T1000 (cell line): ENCODE data around the gene CHN2.

Experiments used
- DNase-seq: peaks from one replicate; lab custom pipeline; 2025; ENCODE audit warnings: mixed read lengths; lab: John Stamatoyannopoulos, UW

The CHN2 gene

DNA sequence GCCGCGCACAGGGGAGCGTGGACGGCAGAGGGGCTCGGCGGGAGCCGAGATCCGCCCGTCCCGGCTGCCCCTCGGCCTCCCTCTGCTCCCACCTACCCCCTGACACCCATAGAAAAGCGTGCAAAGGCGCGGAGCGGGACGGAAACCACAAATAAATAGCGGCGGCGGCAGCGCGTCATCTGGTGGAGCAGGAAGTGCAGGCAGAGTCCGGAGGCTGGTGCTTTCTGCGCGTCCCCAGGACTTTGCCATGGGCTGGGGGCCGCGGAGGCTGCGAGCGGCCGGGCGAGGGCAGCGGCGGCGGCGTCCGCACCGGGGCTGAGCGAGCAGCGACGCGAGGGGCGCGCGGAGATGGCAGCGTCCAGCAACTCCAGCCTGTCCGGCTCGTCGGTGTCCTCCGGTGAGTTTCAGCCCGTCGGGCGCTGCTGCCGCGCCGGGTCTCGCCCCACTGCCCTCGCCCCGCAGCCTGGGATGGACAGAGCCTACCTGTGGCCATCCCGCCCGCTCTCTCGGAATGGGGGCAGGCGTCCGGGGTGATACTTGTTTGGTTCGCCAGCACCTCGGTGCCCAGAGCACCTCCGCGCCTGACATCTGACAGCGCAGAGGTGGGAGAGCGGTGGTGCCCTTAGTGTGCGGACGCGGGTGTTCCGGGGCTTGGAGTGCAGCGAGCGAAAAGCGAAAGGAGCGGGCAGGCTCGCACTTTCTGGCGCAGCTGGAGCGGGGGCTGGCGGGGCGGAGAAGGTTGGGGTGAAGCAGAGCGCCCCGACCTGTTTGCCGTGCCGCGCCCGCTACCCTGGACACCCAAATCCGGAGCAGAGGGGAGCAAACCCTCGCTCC is at the start of gene CHN2:
Gene CHN2, plus strand, starts transcription at position 182 of the 834 bp plus-strand sequence.
- DNase-seq: peak; percentile 18

DNA sequence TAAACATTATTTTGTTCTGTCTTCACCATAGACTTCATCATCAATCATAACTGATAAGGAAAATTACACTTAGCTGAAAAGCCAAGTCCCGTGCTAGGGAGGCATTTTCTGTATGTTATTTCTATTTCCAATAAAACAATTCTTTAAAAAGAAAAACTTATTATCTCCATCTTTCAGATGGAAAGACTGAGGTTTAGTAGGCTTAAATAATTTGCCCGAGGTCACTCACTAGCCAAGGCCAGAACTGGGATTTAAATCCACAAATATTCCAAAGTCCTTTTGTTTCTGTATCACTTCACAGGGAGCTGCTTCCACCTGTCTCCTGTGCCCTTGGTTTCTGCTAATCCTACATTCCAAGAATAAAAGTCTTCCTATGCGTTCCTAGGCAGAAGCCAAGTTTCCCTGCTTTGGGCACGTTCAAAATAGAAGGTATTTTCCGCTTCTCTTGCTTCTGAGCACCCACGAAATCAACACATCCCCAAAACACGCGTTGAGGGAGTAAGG is 49.0 kb upstream of the CHN2 start:
- no peak for DNase-seq

DNA sequence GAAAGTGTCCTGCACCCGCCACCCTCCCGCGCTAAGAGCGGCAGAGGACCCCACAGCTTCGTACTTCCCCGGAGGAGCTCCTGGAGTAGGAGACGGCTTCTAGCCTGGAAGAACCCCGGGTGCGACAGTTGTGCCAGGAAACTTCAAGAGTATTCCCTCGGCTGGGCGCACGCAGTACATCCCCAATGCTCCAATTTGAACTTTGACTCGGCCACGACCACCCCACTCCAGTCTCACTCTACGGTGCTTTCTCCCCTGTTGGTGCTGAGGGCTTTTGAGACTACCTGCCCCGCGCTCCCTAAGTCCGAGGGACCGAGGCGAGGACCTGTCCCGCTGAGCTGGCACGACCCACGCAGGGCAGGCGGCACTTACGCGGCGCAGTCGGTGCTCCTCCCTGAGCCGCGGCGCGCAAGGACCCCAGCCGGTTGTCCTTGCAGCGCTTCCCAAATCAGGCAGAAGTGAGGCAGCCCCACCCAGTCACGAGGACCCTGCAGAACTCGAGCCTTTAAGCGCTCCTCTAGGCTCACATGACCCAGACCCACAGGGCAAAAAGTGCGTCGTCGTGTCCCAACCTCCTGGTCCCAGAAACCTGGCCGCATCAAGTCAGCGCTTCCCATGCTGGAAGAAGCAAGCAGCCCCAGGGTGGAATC is 48.4 kb upstream of the CHN2 start, which contains the start of gene CPVL:
Gene CPVL, minus strand, starts transcription at position 481 of the 650 bp plus-strand sequence. CDS start 25,476 bp downstream, outside the sequence.
- no peak for DNase-seq

DNA sequence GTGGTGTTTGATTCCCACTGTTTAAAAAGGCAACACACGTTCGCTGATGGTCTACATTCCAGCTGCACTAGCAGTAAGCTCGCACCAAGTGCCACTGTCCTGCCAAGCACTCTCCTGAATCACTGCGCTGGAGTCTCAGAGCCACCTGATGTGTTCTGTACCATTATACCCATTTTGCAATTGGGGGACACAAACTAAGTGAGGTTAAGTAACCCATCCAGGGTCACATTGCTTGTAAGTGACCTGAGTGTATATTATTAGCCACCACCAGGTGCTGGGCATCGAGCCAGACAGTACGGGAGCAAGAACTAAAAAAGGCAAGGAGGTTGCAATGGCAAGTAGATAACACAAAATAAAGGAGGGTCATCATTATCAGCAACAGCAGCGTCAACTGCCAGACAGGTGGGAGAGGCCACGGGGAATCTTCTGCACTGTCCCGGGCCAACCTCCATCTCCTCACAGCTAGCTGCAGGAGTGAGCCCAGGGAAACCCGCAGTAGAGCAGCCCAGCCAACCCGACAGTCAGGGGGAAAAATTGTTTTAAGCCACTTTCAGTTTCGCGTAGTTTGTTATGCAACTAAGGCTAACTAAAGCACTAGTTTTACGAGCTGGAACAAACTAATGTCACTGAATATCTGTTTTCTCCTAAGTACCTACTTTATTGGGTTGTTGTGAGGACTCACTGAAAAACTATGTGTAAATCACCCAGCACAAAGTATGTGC is 47.5 kb upstream of the CHN2 start:
- no peak for DNase-seq

DNA sequence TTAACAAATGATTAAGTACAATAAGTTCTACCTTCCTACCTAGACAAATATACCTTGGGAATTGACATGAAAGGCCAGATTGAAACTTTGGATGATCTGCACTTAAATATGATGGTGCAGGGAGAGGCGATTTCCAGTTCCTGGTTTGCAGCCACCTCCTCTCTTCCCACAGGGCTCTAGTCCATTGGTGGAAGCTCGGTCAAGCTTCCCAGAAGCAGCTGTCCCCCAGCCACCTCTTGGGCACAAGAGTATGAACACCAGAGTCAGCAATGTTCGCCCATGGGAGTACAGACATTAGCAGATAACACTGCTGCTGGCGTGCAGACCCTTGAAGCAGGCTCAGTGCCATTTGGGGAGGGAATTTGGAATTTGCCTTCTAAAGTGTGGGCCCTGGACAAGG is 46.8 kb upstream of the CHN2 start:
- DNase-seq: no peak

DNA sequence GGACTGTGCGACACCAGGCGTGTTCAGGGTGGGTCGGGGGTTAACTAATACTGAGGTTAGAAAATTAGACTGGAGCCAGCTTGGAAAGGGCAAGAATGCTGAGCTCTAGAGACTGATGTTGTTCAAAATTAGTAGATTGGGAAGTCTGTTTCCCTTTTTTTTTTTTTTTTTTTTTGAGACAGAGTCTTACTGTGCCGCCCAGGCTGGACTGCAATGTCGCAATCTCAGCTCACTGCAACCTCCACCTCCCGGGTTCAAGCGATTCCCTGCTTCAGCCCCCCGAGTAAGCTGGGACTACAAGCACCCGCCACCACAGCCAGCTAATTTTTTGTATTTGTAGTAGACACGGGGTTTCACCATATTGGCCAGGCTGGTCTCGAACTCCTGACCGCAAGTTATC is 45.5 kb upstream of the CHN2 start:
- DNase-seq: no peak

DNA sequence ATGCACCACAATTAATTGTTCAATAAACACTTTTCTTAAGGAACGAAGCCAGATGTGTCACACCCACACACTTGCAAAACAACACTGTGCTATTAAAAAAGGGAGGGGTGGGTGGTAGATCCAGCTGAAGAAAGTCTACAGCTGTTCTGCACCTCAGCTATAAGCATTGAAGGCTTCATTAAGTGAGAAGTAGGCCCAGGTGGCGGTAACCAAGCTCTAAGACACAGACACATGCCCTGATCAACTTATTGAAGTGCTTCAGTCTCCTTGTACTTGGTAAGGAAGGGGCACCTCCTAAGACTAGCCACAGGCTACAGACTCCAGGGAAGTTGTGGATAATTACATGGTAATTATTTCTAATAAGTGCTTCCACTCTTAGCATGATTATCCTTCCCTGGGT is 43.7 kb upstream of the CHN2 start:
- no peak for DNase-seq

DNA sequence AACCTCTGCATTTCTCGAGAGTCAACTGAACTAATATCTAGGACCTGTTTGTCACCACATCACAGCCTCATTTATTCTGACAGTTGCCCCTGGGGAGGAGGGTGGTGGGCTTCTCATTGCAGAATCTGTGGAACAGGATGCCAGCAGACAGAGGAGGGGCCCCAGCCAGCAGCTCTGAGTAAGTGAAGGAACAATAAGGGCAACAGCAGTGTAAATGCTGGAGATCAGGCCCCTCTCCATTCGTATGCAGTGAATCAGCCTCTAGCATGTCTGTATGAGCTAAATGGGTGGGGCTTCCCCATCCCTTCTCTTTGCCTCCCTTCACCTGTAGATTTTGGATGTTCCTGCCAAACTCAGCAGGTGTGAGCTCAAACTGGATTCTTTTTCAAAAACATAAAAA is 40.5 kb upstream of the CHN2 start:
- no peak for DNase-seq

DNA sequence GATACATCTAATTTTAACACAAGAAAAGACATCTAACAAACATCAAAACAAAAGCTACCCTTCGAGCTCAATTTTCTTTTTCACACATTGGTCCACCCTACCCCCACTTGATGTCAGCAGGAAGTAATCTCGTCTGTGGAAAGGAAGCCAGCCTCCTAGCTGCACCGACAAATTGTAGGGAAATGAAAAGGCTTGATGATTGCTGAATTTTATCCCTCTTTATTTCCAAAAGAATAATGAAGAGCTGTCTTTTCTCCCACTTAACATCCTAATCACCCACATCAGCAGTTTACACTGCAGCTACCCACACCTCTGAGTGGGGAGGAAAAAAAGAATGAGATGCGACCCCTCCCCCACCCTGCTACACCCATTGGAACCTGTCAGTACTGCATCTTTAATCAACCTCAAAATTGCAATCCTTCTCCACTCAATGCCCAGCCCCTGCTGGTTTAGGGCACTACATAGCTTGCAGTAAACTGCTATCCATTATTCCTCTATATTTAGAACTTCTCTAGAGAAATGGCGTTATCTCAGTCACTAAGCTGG is 37.6 kb upstream of the CHN2 start:
- DNase-seq: no peak

DNA sequence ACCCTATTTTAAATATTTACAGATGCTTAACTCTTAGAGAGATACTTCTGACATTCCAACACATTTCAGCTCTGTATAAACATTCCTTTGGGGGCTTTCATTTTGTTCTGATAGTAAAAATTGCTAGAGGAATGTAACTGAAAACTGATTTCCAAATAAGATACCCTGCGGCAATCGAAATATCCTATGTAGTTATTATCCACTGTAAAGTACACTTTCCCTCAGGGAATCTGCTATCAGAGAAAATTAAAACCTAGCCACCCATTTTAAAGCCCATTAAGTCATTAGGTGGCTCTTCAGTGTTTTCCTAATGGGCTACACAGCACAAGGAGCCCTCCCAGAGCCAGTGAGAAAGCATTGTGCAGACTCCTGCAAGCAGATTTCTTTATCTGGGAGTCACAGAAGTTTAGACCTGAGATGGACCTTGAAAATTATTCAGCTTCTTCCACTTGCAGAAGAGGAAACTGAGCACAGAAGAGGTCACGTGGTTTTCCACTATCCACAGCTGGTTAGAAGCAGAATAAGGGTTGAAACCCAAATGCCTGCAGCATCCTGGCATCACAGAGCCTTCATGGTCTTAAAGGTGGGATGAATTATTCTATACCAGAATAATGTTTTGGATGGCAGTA is 35.7 kb upstream of the CHN2 start:
- no peak for DNase-seq

DNA sequence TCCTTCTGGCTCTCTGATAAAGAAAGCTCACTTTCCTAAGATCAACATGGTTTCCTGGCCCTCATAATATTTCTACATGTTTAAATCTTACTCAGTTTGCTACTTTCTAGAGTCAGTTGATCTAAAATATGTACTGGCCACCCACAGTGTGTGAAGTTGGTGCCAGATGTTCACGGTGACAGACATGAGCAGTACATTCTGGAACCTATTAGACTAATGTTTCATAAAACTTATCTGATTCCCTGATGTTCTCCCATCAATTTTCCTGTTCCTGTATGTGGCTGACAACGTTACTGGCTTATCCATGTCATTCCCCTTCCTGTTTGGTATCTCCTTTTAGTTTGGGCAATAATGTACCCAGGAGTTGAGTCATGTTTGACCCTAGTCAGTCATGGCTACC is 34.5 kb upstream of the CHN2 start:
- no peak for DNase-seq

DNA sequence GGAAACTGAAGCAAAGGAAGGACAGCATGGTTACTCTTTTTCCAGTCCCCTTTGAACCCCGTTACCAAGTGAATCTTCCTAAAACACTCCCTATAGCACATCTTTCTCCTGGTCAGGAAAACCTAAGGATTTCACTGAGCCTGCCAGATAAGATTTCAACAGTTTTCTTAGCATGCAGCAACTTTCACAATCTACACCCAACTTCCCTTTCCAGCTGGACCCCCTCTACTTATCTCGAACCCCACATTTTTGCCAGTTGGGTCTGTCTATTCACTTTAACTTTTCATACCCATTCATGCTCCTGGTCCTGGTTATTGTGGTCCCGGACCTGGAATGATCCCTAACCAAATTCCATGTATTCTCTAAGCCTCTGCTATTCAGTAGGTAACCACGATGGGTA is 33.3 kb upstream of the CHN2 start:
- DNase-seq: no peak

DNA sequence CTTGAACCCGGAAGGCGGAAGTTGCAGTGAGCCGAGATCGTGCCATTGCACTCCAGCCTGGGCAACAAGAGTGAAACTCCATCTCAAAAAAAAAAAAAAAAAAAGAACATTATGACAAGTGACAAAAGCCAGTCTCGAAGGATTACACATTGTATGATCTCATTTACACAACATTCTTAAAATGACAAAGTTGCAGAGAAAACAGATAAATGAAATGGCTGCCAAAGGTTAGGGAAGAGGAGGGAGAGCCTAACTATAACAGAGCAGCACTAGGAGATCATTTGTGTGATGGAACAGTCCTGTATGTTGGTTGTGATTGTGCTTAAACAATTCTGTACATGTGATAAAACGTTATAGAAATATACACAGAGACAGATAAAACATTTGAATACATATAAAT is 32.0 kb upstream of the CHN2 start:
- no peak for DNase-seq

DNA sequence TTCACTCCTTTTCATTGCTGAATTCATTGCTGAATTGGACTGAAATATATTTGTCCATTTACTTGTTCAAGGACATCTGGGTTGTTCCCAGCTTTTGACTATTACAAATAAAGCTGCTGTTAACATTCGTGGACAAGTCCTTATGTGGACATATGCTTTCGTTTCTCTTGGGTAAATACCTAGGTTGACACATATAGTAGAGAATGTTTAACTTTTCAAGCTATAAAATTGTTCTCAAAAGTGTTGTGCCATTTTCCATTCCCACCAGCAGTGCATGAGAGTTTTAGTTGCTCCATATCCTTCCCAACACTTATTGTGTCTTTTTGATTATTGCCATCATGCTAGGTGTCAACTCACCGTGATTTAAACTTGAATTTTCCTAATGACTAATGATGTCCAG is 30.7 kb upstream of the CHN2 start:
- DNase-seq: no peak

DNA sequence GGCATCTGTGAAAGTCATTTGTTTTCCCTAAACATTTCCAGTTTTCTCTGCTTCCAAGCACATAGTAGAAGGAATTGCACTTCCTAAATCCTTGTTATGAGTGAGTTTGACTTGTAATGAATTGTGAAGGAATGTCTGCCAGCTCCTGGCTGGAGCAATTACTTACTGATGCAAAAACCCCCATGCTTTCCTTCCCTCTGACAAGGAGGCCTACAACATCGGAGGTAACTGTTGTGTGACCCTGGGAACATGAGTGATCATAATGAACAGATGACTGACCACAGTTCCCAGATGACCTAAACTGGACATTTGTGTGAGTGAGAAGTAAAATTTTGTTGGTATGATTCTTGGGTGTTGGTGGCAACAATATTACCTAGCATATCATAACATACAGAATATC is 26.9 kb upstream of the CHN2 start:
- DNase-seq: no peak

DNA sequence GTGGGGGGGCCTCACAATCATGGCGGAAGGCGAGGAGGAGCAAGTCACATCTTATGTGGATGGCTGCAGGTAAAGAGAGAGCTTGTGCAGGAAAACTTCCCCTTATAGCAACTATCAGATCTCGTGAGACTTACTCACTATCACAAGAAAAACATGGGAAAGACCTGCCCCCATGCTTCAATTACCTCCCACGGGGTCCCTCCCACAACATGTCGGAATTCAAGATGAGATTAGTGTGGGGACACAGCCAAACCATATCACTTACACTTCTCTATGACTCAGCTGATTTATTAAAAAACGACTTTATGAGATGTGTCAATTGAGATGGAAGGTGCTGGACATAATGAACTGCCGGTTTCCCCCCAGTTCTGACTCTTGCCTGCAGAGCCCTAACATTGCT is 23.8 kb upstream of the CHN2 start:
- DNase-seq: no peak

DNA sequence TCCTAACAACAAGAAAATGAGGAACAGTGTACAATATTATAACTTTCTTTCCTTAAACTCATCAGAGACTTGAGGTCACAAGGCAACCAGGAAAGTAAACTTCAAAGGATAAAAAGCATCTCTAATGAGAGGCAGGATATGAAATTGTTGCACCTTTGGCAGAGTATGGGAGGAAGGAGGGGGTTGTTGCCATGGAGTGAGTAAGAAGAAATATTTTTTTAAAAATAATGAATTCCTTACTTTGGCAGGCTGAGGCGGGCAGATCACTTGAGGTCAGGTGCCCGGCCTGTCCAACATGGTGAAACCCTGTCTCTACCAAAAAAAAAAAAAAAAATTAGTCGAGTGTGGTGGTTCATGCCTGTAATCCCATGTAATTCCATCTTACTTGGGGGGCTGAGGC is 21.1 kb upstream of the CHN2 start:
- no peak for DNase-seq

DNA sequence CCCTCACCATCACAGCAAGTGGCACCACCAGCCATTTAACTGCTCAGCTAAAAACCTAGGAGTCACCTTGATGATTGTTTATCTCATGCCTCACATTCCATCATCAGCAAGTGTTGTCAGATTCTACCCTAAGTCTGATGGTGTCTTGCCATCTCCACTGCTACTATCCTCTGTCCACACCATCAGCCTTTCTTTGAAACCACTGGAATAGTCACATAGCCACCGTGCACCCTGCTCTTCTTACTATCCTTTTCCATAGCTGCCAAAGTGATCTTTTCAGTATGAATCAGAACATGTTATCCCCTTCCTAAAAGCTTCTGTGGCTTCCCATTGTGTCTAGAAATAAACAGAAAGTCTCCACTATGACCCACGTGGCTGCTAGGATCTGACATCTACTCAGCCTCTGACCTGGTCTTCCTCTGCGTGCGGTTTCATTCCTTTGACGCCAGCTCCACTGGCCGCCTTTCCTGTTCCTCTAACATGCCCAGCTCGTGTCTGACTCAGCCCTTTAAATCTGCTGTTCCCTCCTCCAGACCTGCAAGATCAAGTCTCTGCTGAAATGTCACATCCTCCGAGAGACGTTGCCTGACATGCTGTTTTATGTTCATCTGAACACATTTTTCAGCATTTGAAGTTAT is 16.5 kb upstream of the CHN2 start:
- DNase-seq: no peak

DNA sequence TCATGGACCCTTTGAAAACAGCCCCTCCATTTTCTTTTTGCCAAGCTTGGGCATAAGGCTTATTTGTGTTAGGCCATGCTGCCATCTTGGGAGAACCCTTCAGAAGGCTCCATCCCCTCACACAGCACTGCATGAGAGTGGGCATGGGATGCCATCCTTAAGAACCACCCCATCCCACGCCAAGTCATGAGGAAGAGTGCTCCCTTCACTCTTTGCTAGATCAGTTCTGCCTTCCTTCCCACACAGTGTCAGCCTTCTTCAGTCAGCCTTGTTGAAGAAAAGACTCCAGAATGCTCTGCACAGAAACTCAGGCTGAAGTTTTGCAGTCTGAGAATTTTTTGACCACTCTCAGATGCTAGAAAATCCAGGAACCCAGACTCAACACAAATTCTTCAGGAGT is 15.5 kb upstream of the CHN2 start:
- no peak for DNase-seq

DNA sequence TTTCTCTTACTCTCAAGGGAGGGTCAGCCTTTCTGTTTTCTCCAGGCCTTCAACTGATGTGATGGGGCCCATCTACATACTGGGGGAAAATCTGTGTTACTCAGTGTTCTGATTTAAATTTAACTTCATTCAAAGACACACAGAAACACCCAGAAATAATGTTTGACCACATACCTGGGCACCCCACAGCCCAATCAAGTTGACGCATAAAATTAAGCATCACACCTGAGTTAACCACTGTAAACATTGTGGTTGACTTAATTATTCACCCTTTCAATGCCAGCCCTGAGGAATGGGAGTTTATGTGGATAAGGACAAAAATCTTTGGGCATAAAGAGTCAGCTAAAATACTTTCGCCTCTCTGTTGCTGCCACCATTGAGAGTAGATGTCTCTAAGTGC is 10.0 kb upstream of the CHN2 start:
- no peak for DNase-seq

DNA sequence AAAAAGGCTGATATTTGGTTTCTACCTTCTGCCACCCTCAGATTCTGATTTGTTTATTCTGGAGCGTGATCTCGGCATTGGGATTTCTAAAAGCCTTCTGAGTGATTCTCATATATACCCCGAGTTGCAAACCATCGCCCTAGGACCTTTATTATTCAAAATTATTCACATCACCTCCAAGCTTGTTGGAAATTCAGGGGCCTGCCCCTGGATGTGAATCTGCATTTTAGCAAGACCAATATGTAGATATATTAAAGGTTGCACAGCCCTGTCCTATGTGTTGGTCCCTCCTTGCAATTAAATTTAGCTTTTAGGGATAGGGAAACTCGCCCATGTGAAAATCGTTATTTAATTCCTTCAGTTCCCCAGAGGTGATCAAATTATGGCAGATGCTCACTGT is 9.0 kb upstream of the CHN2 start:
- no peak for DNase-seq
